ENCODE results near the gene PCDHGA9.

GRCh38 chr5:141363952-141364660, 38.5 kb upstream of the PCDHGA9 start, which contains the start of gene PCDHGA5:
- TF ChIP-seq CTCF (IDR thresholded peaks at IDR 0.05 in 4 of 5, conservative IDR thresholded peaks at IDR 0.05 in 1 of 5) (peak in 1 of 5 experiments; percentile 21), POLR2A (IDR thresholded peaks at IDR 0.05) (no peak)

Data from gastrocnemius medialis (tissue), 4 donors.